ENCODE results near the gene SNX9.

The SNX9 gene

DNA sequence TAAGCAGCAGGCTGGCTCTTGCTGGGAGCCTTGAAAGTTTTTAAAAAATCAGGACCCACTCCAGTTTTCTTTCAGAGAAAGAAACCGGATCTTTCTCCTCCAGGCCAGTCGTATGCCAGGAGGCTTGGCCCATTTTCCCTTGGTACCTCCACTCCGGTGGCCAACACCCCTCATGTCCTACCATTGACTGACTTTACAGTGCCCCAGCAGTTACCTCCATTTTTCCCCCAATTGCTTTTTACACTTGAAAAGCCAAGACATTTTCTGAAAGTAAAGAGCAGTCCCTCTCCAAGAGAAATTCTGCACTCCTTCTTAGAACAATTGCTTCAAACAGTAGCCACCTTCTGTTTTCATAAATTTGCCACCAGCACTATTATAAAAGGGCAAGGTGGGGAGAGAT, 47.7 kb upstream of the SNX9 start:
- Histone ChIP-seq H3K9ac (ENCODE audit: low read depth, low read length, poor library complexity, severe bottlenecking) (no peak overlapping the region), H3K9me2 (replicated peaks; ENCODE audit: low read depth, low read length) (no peaks in the 10 kb centered on the region), H3F3A (ENCODE audit: low read depth) (no peaks in the 10 kb centered on the region), H3K27me3 (ENCODE audit: insufficient read depth, low read length, poor library complexity, severe bottlenecking) (peaks cover 6% of the 10 kb centered on the region), H3K36me3 (ENCODE audit: insufficient read depth, low read length) (no peaks in the 10 kb centered on the region), H2AFZ (ENCODE audit: low read length) (no peak overlapping the region), H4K20me1 (ENCODE audit: insufficient read depth, low read length, poor library complexity, severe bottlenecking) (no peaks in the 10 kb centered on the region), H3K79me2 (ENCODE audit: insufficient read depth, low read length) (no peaks in the 10 kb centered on the region), H3K4me3 (ENCODE audit: low read length, poor library complexity, severe bottlenecking) (no peak overlapping the region), H3K4me2 (ENCODE audit: low read depth, low read length, poor library complexity, severe bottlenecking) (no peak overlapping the region), H3K9me3 (ENCODE audit: insufficient read depth, low read depth, low read length) (no peaks in the 10 kb centered on the region), H3K4me1 (ENCODE audit: insufficient read depth, low read length, poor library complexity, severe bottlenecking) (no peaks in the 10 kb centered on the region)
- TF ChIP-seq, protein P1, sequence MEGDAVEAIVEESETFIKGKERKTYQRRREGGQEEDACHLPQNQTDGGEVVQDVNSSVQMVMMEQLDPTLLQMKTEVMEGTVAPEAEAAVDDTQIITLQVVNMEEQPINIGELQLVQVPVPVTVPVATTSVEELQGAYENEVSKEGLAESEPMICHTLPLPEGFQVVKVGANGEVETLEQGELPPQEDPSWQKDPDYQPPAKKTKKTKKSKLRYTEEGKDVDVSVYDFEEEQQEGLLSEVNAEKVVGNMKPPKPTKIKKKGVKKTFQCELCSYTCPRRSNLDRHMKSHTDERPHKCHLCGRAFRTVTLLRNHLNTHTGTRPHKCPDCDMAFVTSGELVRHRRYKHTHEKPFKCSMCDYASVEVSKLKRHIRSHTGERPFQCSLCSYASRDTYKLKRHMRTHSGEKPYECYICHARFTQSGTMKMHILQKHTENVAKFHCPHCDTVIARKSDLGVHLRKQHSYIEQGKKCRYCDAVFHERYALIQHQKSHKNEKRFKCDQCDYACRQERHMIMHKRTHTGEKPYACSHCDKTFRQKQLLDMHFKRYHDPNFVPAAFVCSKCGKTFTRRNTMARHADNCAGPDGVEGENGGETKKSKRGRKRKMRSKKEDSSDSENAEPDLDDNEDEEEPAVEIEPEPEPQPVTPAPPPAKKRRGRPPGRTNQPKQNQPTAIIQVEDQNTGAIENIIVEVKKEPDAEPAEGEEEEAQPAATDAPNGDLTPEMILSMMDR (conservative IDR thresholded peaks at IDR 0.05; ENCODE audit: low read length), result no peak
- no peak for TF ChIP-seq EZH2phosphoT487 (IDR thresholded peaks at IDR 0.05; ENCODE audit: borderline replicate concordance)

DNA sequence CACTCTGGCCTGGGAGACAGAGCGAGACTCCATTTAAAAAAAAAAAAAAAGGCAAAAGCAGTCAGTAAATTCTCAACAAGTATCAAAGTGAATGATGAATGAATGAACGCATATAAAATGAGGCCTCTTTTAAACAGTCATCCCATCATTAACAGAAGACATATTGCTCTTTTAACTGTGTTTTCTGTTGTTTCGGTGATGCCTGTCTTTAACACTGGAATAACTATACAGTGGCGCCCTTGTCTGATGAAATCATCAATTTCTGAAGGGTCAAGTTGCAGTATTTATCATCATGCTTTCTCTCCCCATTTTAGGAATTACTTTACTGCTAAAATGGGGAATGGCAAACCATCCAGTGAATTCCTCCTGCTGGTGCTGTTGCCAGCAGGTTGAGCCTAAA, 45.7 kb upstream of the SNX9 start:
- H3K9ac ChIP-seq (ENCODE audit: low read depth, low read length, poor library complexity, severe bottlenecking), result no peak overlapping the region
- TF ChIP-seq, protein P1 (conservative IDR thresholded peaks at IDR 0.05; ENCODE audit: low read length), result no peak
- no peak for TF ChIP-seq EZH2phosphoT487 (IDR thresholded peaks at IDR 0.05; ENCODE audit: borderline replicate concordance)

DNA sequence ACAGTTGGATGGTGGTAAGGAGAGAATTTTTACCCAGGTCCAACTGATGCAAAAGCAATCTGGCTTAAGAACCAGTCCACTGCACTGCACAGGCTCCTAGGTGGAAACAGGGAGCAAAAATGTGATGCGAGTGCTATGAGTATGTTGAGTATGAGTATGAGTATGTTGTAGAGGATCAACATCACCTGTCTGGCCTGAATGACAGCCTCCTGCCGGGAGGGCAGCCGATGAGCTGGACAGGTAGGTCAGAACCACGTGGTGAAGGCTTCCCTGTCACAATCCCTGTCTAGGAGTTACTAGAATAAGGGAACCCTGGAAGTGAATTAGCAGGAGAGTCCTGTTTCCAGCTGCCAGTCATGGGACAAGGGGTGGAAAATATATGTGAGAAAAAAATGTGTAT, 44.3 kb upstream of the SNX9 start:
- Histone ChIP-seq H3K36me3 (ENCODE audit: insufficient read depth, low read length) (no peaks in the 10 kb centered on the region), H3K4me3 (ENCODE audit: low read length, poor library complexity, severe bottlenecking) (no peak overlapping the region), H3K79me2 (ENCODE audit: insufficient read depth, low read length) (no peaks in the 10 kb centered on the region), H3K9me2 (replicated peaks; ENCODE audit: low read depth, low read length) (no peaks in the 10 kb centered on the region), H3F3A (ENCODE audit: low read depth) (no peaks in the 10 kb centered on the region), H2AFZ (ENCODE audit: low read length) (no peak overlapping the region), H3K4me1 (ENCODE audit: insufficient read depth, low read length, poor library complexity, severe bottlenecking) (no peaks in the 10 kb centered on the region), H3K9ac (ENCODE audit: low read depth, low read length, poor library complexity, severe bottlenecking) (no peak overlapping the region), H4K20me1 (ENCODE audit: insufficient read depth, low read length, poor library complexity, severe bottlenecking) (no peaks in the 10 kb centered on the region), H3K4me2 (ENCODE audit: low read depth, low read length, poor library complexity, severe bottlenecking) (no peak overlapping the region), H3K27me3 (ENCODE audit: insufficient read depth, low read length, poor library complexity, severe bottlenecking) (no peaks in the 10 kb centered on the region), H3K9me3 (ENCODE audit: insufficient read depth, low read depth, low read length) (no peaks in the 10 kb centered on the region)
- TF ChIP-seq, protein P1 (conservative IDR thresholded peaks at IDR 0.05; ENCODE audit: low read length), result no peak
- no peak for TF ChIP-seq EZH2phosphoT487 (IDR thresholded peaks at IDR 0.05; ENCODE audit: borderline replicate concordance)

More for the DNA sequence above, 45.7 kb upstream of the SNX9 start:
- H3K9me3 ChIP-seq (ENCODE audit: insufficient read depth, low read depth, low read length), result no peaks in the 10 kb centered on the region
- H3K4me2 ChIP-seq (ENCODE audit: low read depth, low read length, poor library complexity, severe bottlenecking), result no peak overlapping the region
- no peaks in the 10 kb centered on the region for H3K79me2 ChIP-seq (ENCODE audit: insufficient read depth, low read length)
- no peaks in the 10 kb centered on the region for H3K9me2 ChIP-seq (replicated peaks; ENCODE audit: low read depth, low read length)
- H3K36me3 ChIP-seq (ENCODE audit: insufficient read depth, low read length), result no peaks in the 10 kb centered on the region
- H3K4me3 ChIP-seq (ENCODE audit: low read length, poor library complexity, severe bottlenecking), result no peak overlapping the region
- peaks cover 2% of the 10 kb centered on the region for H3K27me3 ChIP-seq (ENCODE audit: insufficient read depth, low read length, poor library complexity, severe bottlenecking)
- no peaks in the 10 kb centered on the region for H3F3A ChIP-seq (ENCODE audit: low read depth)
- H4K20me1 ChIP-seq (ENCODE audit: insufficient read depth, low read length, poor library complexity, severe bottlenecking), result no peaks in the 10 kb centered on the region
- H3K4me1 ChIP-seq (ENCODE audit: insufficient read depth, low read length, poor library complexity, severe bottlenecking), result no peaks in the 10 kb centered on the region
- H2AFZ ChIP-seq (ENCODE audit: low read length), result no peak overlapping the region
